ENCODE measurements around the gene OR52N4. TPM values are rescaled to one million over a fixed set of nuclear protein-coding genes. Genes with fewer than 3 reads are reported as not detected.
"Not testable (repeated sequence)": the region's sequence is repeated elsewhere in the genome, so short reads cannot be mapped to it uniquely, and the experiment has no call there.

OR52N4 gene
- total RNA-seq, result 1.1 and 1.9 TPM in 2 replicates

DNA sequence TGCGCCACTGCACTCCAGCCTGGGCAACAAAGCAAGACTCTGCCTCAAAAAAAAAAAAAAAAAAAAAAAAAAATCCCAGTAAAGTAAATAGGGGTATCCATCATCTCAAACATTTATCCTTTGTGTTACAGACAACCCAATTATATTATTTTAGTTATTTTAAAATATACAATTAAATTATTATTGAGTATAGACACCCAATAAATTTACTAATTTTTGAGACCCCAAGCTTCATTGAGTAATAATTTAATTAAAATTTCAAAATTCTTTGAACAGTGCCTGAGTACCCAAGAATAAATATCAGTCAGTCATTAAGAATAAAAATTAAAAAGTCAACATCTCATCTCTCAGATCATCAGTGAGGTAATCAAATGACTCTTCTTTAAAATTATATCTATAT, at the start of gene OR52N4:
Gene OR52N4 (plus strand): TSS at position 301 of the 400 bp plus-strand sequence. CDS start 498 bp downstream, outside the sequence.
- intact Hi-C loops (cut with micrococcal nuclease), result no loop called here

DNA sequence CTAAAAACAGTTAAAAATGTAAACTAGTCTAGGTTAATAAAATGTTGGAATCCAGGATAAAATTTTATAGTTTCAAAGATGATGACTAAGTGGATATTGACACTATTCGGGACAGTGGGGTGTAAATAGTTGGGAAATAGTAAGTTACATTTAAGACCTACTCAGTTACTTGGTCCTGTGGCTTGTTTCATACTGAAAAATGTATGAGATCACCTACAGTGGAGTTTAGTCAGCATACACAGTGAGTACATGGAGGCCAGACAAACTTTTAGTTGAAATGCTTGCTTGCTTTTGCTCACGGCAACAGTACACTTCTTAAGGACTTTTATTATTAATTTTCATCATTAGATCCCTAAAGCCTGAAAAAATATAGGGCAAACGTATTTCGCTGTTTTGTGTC, 48.4 kb upstream of the OR52N4 start:
- intact Hi-C loops (cut with micrococcal nuclease), result no loop called here

DNA sequence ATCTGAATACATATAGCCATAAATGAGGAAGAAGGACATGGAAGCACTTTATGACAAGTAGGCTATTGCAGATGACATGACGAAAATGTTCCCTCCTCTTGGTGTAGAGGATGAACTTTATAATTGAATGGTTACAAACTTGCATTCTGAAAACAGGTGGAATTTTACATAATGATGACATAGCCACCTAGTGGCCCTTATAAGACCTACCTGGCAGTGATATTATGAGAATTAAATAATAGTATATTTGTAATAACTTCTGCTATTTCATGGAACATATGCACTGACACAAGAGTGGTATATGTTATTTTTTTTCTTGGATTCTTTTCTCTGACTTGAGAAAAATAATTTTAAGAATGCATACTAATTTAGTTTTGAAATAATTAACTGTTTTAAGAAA, 41.5 kb upstream of the OR52N4 start:
- intact Hi-C loops (cut with micrococcal nuclease), result loop anchor here (1.0 kb wide), 3 partner anchors 28 to 236 kb away; no protein-coding TSS in a partner anchor

DNA sequence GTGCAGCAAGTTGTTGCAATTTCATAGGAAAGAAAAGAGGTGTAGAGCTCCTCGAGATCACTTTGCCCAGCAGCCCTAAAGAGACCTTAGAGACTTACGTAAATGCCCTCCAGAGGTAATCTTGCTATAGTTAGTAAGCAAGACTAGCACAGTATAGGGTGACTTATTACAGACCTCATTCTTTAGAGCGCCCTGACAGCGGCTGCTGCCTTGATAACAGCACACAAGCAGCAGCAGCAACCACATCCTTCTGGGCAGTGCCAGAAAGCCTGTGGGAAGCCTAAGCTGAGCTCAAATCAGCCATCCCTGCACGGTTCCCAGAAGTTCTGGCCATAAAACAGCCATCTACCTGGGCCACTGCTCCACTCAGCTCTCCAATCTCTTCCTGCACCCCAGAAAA, 40.3 kb upstream of the OR52N4 start:
- intact Hi-C loops (cut with micrococcal nuclease), result no loop called here

DNA sequence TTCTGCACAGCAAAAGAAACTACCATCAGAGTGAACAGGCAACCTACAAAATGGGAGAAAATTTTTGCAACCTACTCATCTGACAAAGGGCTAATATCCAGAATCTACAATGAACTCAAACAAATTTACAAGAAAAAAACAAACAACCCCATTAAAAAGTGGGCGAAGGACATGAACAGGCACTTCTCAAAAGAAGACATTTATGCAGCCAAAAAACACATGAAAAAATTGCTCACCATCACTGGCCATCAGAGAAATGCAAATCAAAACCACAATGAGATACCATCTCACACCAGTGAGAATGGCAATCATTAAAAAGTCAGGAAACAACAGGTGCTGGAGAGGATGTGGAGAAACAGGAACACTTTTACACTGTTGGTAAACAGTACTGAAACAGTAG, 37.5 kb upstream of the OR52N4 start:
- intact Hi-C loops (cut with micrococcal nuclease), result not testable (repeated sequence)

DNA sequence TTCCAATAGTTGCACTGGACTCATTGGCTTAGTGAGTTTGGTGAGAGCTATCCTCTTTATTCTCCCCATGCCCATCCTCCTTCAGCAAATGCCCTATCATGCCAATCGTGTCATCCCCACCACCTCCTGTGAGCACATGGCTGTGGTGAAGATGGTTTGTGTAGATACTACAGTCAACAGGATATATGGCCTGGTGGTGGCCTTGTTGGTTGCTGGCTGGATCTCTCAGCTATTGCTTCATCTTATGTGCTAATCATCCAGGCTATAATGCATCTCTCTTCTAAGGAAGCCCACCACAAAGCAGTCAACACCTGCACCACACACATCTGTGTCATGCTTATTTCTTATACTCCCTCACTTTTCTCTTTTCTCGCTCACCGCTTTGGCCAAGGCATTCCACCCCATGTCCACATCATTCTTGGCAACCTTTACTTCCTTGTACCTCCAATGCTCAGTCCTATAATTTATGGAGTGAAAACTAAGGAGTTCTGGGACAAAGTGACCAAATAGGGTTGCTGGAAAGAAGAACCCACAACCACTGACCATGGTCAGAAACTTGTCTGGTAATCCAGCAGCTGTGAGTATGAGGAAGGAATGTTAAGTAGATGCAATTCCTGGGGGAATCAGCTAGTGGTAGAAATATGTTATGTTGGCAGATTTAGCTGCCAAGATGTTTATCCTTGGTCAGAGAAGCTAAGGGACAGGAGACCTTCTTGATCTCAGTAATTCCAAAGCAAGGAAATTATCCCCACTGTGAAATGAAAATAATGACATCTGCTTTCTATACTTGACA, 34.1 kb upstream of the OR52N4 start:
- intact Hi-C loops (cut with micrococcal nuclease), result no loop called here

DNA sequence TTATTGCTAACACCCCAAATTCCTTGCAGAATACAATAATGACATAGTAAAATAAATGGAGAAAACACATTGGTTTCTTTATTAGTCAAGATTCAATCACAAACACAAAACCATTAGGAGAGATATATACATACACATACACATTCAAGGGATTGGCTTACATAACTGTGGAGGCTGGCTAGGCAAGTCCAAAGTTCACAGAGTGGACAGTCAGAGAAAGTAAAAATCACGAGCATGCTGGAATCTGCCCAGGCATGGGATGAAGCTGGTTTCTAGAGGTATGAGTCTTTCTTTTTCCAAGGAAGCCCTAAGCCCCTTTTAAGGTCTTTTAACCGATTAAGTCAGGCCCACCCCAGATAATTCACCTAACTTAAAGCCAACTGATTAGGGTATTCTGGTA, 31.4 kb upstream of the OR52N4 start:
- intact Hi-C loops (cut with micrococcal nuclease), result no loop called here

DNA sequence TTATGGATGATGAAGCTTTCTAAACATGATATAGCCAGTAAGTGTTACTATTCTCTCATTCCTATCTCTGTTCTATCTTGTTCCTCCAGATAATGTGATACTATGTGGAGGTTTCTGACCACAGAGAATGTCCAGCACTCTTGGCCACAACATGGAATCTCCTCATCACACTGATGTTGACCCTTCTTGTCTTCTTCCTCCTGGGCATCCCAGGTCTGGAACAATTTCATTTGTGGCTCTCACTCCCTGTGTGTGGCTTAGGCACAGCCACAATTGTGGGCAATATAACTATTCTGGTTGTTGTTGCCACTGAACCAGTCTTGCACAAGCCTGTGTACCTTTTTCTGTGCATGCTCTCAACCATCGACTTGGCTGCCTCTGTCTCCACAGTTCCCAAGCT, 27.7 kb upstream of the OR52N4 start:
- intact Hi-C loops (cut with micrococcal nuclease), result no loop called here

DNA sequence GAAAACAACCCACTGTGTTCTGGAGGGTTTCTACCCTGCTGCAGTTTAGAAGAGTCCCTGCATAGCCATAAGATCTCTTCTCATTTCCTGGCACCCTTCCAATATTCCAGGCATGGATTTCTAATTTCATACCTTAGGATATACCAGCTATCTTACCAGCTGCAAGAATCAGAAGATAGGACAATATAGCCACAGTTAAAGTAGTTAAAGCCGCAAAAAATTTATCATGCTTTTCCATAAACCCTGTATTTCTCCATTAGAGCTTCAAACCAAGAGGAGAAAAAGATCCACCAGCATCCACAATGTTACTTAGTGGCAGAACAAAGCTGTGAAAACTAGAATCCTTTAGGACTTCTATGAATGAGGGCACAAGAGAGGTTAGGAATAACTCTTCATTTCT, 26.4 kb upstream of the OR52N4 start:
- intact Hi-C loops (cut with micrococcal nuclease), result no loop called here

DNA sequence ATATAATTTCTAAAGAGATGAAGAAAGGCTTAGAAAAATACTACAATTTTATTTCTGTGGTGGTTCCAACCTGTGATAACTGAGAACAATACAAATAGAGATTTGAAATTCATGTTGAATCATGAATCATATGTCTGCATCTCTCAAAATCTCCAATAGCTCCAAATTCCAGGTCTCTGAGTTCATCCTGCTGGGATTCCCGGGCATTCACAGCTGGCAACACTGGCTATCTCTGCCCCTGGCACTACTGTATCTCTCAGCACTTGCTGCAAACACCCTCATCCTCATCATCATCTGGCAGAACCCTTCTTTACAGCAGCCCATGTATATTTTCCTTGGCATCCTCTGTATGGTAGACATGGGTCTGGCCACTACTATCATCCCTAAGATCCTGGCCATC, 17.6 kb upstream of the OR52N4 start, which contains the start of gene OR56B1:
Gene OR56B1 (plus strand): TSS at position 53 of the 400 bp plus-strand sequence. CDS start 69 bp downstream, at position 122.
- intact Hi-C loops (cut with micrococcal nuclease), result no loop called here

DNA sequence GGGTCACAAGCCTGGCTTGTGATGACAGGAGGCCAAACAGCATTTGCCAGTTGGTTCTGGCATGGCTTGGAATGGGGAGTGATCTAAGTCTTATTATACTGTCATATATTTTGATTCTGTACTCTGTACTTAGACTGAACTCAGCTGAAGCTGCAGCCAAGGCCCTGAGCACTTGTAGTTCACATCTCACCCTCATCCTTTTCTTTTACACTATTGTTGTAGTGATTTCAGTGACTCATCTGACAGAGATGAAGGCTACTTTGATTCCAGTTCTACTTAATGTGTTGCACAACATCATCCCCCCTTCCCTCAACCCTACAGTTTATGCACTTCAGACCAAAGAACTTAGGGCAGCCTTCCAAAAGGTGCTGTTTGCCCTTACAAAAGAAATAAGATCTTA, 17.0 kb upstream of the OR52N4 start:
- intact Hi-C loops (cut with micrococcal nuclease), result no loop called here

DNA sequence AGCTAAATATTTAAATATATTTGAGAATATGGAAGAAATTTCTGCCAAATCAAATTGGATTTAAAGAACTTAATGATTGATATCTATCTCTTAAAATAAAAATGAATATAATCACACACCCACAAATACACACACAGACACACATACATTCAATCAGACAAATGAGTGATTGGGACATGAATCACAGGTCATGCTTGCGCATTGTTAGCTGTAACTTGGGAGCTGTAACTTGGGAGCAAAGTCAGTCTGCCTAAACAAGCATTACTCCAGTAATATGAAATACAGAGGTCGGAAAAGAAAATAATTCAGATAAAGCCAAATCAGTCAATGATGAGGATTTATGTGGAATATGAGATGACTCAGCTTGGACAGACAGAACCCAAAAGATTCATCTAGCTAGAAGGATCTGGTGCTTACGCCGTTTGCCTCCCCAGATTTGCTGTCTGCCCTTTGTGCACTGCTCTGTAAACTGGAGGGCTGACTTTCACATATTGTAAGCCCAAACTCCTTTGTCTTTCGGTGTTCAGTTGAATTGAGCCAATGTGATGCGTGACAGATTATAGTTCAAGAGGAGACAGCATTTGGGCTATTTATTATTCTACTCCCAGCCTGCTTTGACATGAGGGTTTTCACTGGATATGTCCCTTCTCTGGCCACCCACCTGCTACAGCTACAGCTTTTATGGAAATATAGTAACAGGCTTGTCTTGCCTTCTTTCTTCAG, 16.2 kb upstream of the OR52N4 start:
- intact Hi-C loops (cut with micrococcal nuclease), result no loop called here

DNA sequence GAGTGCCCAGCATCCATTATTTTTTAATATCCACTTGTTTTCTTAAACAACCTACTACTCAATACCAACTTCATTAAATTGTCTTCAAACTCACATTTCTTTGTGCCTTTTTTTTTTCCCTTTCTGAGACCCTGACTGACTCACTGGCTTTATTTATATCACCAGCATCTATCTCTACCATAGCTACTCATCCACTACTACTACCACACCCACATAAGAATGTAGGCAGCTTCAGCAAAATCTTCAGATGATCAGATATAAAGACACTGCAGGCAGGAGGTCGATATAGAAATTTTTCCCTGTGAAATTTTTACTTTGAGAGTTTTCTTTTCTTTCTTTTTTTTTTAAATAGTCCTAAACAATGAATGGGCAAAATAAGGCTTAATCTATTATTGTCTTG, 15.6 kb upstream of the OR52N4 start:
- intact Hi-C loops (cut with micrococcal nuclease), result no loop called here

DNA sequence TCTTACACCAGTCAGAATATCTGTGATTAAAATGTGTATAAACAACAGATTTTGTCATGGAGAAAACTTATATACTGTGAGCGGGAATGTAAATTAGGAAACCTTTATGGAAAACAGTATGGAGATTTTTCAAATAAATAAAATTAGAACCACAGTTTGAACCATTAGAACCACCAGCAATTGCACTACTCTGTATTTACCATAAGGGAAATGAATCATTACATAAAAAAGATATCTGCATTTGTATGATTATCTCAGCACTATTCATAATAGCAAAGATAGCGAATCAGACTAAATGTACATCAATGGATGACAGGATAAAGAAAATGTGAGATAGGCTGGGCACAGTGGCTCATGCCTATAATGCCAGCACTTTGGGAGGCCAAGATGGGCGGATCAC, 7.4 kb upstream of the OR52N4 start:
- intact Hi-C loops (cut with micrococcal nuclease), result no loop called here

DNA sequence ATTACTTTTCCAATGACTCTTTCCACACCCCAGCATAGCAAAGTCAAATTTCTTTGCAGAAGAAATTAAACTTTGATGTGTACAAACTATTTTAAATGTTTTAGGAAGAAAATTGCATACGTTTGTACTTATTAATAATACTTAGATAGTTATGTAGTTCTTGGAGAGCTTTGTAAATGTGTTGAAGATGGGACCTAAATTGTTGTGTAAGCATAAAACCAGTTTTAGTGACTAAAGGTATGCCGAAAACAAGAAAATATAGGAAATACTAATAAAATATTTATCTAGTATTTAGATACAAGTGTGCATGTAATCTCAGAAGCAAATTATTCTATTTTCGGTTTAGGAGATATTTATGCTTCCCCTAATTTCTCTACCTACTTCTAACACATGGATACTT, 4.2 kb upstream of the OR52N4 start:
- intact Hi-C loops (cut with micrococcal nuclease), result no loop called here

DNA sequence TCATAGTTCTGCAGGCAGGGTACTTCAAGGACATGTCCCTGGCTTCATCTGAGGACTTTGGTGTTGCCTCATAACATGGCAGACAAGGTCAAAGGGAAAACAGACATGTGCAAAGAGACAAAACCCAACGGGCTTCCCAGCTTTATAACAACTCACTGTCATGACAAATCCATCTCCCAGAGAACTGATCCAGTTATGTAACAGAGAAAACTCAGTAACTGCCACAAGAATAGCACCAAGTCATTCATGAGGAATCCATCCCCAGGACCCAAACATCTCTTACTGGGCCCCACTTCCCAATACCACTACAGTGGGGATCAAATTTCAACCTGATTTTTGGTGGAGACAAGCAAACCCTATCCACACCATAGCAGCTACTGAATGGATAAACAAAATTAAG, 13.0 kb downstream of the OR52N4 start:
- intact Hi-C loops (cut with micrococcal nuclease), result no loop called here

DNA sequence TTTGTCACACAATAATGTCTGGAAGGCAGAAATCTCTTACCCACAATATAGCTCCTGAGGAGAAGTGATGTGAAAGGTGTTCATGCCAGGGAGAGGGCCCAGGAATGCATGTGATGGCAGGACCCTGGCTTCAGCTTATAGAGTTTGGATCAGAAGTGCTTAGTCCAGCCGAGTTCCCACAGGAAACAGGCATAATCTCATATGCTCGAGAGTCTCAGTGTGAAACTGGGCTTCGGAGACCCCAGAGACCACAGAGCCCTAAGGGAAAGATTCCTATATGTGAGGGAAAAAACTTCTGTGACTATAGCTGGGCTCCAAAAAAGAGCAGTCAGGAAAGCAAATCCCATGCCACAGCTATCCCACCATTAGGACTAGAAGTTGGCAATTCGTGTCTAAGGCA, 29.2 kb downstream of the OR52N4 start, which contains the start of gene OR52N5:
Gene OR52N5 (minus strand): TSS at position 101 of the 400 bp plus-strand sequence. CDS start 4,721 bp downstream, outside the sequence.
- intact Hi-C loops (cut with micrococcal nuclease), result no loop called here

DNA sequence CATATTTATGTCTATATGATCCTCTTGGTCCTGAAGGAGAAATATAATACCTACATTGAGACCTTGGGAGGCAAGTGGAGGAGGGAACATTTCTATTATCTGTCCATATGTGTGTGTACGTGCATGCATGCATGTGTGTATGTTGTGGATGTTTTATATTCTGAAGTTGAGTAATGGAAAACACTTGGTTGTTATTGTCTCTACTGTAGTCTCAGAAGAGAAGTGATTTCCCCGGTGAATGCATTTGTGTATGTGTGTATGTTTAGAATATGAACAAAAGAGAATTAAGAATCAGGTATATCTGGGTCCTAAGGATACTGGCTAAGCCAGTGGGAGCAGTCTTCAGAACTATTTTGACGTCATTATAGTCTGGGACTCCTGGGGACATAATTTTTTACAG, 37.1 kb downstream of the OR52N4 start, which contains the start of gene OR52N1:
Gene OR52N1 (minus strand): TSS at position 101 of the 400 bp plus-strand sequence. CDS start 2,449 bp downstream, outside the sequence.
- intact Hi-C loops (cut with micrococcal nuclease), result no loop called here

DNA sequence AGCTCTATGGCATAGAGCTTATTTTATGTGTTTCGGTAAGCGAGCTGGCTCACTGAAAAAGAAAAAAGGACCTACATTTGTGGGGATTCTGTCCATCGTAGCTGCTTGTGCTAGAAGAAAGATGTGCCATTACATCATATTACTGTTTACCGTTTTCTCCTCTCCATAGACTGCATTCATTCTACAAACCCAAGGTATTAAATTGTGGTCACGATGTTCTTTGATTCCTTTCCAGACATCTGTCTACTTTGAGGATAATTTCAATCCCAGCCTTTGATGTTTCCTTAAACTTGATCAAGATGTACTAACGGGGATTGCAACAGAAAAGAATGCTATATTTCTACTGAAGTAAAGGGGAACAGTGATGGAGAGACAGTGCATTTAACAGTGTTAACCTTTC, 42.5 kb downstream of the OR52N4 start:
- intact Hi-C loops (cut with micrococcal nuclease), result no loop called here

DNA sequence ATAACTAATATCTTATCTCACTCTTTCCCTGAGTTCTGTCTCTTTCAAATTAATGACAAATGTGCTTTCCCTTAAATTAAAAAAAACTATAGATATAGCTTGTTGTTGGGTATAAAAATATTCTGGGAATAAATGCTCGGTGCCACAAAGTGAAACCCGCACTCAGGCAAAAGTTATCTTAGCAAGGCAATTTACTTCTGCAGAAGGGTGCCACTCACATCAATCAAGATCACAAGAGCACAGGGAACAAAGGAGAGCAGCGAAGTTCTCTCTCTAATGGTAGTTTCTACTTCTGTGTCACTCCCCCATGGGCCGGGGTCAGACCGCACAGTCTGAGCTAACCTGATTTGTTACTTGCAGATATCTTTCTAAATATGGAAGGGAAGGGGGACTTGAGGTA, 49.9 kb downstream of the OR52N4 start:
- intact Hi-C loops (cut with micrococcal nuclease), result no loop called here

All from T-helper 1 cell treated with Interleukin-12 subunit alpha and Interleukin-12 subunit beta and Interleukin-4 antibody, amounts not matched to agents 30 ng/mL and 1 ng/mL, for 36 hours (primary cell).